ENCODE measurements around the gene EFNA3.
A peak's percentile ranks its signal among the peaks of the same experiment; 100 is the strongest.

The EFNA3 gene

DNA sequence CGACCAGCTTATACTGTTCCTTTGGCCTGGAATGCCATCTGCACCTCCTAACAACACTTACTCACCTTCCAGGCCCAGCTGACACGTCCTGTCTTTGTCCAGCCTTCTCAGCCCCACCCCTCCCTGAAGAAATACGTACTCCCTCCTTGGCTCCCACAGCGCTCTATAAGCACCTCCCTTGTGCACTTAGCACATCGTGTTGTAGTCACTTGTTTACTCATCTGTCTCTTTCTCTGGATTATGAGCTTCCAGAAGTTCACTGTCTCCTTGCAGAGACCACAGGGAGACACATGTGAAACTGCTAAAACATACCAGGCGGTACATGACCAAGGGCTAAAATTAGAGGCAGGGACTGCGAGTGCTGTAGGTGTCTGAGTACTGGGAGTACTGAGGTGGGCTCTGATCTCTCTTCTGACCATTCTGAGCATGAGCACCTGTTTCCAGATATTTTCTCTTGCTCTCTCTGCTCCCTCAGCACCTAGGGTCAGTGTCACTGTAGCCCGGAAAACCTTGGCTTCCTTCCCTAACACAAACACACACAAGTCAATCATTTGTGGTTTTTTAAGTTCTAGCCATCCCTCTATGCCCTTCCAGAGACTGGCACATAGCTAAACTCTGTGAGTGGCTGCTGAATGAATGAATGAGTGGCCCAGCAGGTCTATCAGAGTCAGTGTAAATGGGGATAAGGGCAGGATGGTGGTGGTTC is 39.9 kb upstream of the EFNA3 start (continued):
- TF ChIP-seq ZNF184 (tag by site-specific recombination; IDR thresholded peaks at IDR 0.05) (no peak), ZNF423 (tag by site-specific recombination; IDR thresholded peaks at IDR 0.05) (no peak), ZNF157 (tag by site-specific recombination; IDR thresholded peaks at IDR 0.05) (no peak), SETDB1 (IDR thresholded peaks at IDR 0.05; ENCODE audit: insufficient read length, low read length) (no peak), ZNF610 (tag by site-specific recombination; IDR thresholded peaks at IDR 0.05; ENCODE audit: borderline replicate concordance) (no peak), ZFP41 (tag by site-specific recombination; IDR thresholded peaks at IDR 0.05; ENCODE audit: borderline replicate concordance) (no peak), ZSCAN16 (tag by site-specific recombination; IDR thresholded peaks at IDR 0.05) (peak; percentile 38; the same call in 1 of the 2 replicates)
- TF ChIP-seq, protein P1, sequence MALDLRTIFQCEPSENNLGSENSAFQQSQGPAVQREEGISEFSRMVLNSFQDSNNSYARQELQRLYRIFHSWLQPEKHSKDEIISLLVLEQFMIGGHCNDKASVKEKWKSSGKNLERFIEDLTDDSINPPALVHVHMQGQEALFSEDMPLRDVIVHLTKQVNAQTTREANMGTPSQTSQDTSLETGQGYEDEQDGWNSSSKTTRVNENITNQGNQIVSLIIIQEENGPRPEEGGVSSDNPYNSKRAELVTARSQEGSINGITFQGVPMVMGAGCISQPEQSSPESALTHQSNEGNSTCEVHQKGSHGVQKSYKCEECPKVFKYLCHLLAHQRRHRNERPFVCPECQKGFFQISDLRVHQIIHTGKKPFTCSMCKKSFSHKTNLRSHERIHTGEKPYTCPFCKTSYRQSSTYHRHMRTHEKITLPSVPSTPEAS (tag by site-specific recombination; IDR thresholded peaks at IDR 0.05): no peak
- TF ChIP-seq, protein P2, sequence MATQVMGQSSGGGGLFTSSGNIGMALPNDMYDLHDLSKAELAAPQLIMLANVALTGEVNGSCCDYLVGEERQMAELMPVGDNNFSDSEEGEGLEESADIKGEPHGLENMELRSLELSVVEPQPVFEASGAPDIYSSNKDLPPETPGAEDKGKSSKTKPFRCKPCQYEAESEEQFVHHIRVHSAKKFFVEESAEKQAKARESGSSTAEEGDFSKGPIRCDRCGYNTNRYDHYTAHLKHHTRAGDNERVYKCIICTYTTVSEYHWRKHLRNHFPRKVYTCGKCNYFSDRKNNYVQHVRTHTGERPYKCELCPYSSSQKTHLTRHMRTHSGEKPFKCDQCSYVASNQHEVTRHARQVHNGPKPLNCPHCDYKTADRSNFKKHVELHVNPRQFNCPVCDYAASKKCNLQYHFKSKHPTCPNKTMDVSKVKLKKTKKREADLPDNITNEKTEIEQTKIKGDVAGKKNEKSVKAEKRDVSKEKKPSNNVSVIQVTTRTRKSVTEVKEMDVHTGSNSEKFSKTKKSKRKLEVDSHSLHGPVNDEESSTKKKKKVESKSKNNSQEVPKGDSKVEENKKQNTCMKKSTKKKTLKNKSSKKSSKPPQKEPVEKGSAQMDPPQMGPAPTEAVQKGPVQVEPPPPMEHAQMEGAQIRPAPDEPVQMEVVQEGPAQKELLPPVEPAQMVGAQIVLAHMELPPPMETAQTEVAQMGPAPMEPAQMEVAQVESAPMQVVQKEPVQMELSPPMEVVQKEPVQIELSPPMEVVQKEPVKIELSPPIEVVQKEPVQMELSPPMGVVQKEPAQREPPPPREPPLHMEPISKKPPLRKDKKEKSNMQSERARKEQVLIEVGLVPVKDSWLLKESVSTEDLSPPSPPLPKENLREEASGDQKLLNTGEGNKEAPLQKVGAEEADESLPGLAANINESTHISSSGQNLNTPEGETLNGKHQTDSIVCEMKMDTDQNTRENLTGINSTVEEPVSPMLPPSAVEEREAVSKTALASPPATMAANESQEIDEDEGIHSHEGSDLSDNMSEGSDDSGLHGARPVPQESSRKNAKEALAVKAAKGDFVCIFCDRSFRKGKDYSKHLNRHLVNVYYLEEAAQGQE (tag by site-specific recombination; IDR thresholded peaks at IDR 0.05): no peak
- TF ChIP-seq, protein P3, sequence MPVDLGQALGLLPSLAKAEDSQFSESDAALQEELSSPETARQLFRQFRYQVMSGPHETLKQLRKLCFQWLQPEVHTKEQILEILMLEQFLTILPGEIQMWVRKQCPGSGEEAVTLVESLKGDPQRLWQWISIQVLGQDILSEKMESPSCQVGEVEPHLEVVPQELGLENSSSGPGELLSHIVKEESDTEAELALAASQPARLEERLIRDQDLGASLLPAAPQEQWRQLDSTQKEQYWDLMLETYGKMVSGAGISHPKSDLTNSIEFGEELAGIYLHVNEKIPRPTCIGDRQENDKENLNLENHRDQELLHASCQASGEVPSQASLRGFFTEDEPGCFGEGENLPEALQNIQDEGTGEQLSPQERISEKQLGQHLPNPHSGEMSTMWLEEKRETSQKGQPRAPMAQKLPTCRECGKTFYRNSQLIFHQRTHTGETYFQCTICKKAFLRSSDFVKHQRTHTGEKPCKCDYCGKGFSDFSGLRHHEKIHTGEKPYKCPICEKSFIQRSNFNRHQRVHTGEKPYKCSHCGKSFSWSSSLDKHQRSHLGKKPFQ (tag by site-specific recombination; IDR thresholded peaks at IDR 0.05): no peak
- TF ChIP-seq, protein P4, sequence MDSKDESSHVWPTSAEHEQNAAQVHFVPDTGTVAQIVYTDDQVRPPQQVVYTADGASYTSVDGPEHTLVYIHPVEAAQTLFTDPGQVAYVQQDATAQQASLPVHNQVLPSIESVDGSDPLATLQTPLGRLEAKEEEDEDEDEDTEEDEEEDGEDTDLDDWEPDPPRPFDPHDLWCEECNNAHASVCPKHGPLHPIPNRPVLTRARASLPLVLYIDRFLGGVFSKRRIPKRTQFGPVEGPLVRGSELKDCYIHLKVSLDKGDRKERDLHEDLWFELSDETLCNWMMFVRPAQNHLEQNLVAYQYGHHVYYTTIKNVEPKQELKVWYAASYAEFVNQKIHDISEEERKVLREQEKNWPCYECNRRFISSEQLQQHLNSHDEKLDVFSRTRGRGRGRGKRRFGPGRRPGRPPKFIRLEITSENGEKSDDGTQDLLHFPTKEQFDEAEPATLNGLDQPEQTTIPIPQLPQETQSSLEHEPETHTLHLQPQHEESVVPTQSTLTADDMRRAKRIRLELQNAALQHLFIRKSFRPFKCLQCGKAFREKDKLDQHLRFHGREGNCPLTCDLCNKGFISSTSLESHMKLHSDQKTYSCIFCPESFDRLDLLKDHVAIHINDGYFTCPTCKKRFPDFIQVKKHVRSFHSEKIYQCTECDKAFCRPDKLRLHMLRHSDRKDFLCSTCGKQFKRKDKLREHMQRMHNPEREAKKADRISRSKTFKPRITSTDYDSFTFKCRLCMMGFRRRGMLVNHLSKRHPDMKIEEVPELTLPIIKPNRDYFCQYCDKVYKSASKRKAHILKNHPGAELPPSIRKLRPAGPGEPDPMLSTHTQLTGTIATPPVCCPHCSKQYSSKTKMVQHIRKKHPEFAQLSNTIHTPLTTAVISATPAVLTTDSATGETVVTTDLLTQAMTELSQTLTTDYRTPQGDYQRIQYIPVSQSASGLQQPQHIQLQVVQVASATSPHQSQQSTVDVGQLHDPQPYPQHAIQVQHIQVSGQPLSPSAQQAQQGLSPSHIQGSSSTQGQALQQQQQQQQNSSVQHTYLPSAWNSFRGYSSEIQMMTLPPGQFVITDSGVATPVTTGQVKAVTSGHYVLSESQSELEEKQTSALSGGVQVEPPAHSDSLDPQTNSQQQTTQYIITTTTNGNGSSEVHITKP (tag by site-specific recombination; IDR thresholded peaks at IDR 0.05): 0 out of 2 replicates have a peak, but pooled peaks have one; percentile 30

DNA sequence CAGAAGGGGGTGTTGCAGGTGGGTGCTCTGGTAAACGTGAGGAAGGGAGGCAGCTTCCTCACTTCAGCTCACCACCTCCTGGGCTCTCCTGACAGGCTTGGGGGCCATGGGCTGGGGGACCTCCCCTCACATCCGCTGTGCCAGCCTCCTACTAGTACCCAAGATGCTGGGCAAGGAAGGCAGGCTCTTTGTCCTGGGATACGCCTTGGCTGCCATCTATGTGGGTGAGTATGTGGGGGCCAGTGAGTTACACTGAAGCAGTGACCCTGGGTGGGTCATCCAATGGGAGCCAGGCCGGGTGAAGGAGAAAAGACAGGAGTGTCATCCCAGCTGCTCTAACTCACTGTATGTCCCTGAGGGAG is 39.3 kb upstream of the EFNA3 start:
- ChIA-PET CTCF (interaction anchor here (0.6 to 7.4 kb wide), 6 partner anchors 9 to 85 kb away, joined by 3 to 38 read pairs (median 4); partner anchors contain the start of genes ADAM15 and PYGO2), POLR2A (no interaction called here)
- H3K36me3 ChIP-seq (ENCODE audit: control insufficient read depth in 2 of 2, insufficient read depth in 1 of 2, low read length in 2 of 2): no peaks in the 10 kb centered on the region
- H3K4me3 ChIP-seq (ENCODE audit: low read depth, low read length): no peak overlapping the region
- H3K27ac ChIP-seq (ENCODE audit: extremely low read depth, low read depth, low read length): no peak overlapping the region
- no peaks in the 10 kb centered on the region for H3K4me1 ChIP-seq (ENCODE audit: control insufficient read depth, insufficient read depth, low read length)
- no peaks in the 10 kb centered on the region for H3K9me3 ChIP-seq (ENCODE audit: control insufficient read depth, insufficient read depth, low read depth, low read length)
- TF ChIP-seq ZNF654 (tag by site-specific recombination; IDR thresholded peaks at IDR 0.05; ENCODE audit: low read depth) (no peak), TCF7L2 (IDR thresholded peaks at IDR 0.05; ENCODE audit: borderline replicate concordance, low read depth, low read length) (no peak), ZNF629 (tag by site-specific recombination; IDR thresholded peaks at IDR 0.05) (no peak), ZNF354C (tag by site-specific recombination; IDR thresholded peaks at IDR 0.05; ENCODE audit: borderline replicate concordance, low read depth) (no peak), ZNF560 (tag by site-specific recombination; IDR thresholded peaks at IDR 0.05; ENCODE audit: borderline replicate concordance) (no peak), ZNF600 (tag by site-specific recombination; IDR thresholded peaks at IDR 0.05) (no peak), ZEB2 (tag by site-specific recombination; IDR thresholded peaks at IDR 0.05) (no peak)
- TF ChIP-seq, protein P5, sequence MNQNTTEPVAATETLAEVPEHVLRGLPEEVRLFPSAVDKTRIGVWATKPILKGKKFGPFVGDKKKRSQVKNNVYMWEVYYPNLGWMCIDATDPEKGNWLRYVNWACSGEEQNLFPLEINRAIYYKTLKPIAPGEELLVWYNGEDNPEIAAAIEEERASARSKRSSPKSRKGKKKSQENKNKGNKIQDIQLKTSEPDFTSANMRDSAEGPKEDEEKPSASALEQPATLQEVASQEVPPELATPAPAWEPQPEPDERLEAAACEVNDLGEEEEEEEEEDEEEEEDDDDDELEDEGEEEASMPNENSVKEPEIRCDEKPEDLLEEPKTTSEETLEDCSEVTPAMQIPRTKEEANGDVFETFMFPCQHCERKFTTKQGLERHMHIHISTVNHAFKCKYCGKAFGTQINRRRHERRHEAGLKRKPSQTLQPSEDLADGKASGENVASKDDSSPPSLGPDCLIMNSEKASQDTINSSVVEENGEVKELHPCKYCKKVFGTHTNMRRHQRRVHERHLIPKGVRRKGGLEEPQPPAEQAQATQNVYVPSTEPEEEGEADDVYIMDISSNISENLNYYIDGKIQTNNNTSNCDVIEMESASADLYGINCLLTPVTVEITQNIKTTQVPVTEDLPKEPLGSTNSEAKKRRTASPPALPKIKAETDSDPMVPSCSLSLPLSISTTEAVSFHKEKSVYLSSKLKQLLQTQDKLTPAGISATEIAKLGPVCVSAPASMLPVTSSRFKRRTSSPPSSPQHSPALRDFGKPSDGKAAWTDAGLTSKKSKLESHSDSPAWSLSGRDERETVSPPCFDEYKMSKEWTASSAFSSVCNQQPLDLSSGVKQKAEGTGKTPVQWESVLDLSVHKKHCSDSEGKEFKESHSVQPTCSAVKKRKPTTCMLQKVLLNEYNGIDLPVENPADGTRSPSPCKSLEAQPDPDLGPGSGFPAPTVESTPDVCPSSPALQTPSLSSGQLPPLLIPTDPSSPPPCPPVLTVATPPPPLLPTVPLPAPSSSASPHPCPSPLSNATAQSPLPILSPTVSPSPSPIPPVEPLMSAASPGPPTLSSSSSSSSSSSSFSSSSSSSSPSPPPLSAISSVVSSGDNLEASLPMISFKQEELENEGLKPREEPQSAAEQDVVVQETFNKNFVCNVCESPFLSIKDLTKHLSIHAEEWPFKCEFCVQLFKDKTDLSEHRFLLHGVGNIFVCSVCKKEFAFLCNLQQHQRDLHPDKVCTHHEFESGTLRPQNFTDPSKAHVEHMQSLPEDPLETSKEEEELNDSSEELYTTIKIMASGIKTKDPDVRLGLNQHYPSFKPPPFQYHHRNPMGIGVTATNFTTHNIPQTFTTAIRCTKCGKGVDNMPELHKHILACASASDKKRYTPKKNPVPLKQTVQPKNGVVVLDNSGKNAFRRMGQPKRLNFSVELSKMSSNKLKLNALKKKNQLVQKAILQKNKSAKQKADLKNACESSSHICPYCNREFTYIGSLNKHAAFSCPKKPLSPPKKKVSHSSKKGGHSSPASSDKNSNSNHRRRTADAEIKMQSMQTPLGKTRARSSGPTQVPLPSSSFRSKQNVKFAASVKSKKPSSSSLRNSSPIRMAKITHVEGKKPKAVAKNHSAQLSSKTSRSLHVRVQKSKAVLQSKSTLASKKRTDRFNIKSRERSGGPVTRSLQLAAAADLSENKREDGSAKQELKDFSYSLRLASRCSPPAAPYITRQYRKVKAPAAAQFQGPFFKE (tag by site-specific recombination; IDR thresholded peaks at IDR 0.05; ENCODE audit: borderline replicate concordance): no peak

Data from HEK293 (cell line).